ENCODE data around the gene ADCY10. TPM values are rescaled to one million over a fixed set of nuclear protein-coding genes. Genes with fewer than 3 reads are reported as not detected.
"Not testable (repeated sequence)": the region's sequence is repeated elsewhere in the genome, so short reads cannot be mapped to it uniquely, and the experiment has no call there.

The ADCY10 gene
- total and polyA plus RNA-seq, 2 of the 4 experiments (the other 2 are of a cell fraction), result under 0.01 to 0.03 TPM

DNA sequence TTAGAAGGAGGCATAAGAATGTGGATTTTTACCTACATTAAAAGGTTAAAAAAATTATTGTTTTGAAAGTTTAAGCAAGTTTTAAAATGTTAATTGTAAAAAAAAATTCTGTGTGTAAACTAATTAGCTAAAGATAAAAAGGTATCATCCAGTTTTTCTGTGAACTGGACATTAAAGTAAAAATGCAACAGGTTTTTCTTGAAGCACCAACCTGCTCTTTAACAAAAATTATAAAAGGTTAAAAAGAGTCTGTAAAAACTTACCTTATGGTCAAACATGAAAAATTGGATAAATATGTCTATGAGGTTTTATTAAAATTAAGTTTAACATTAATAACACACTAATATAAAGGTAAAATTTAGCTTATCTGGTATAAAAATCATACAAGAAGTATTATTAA is 48.7 kb downstream of the ADCY10 start:
- BruUV-seq (replicated peaks); H2BK15ac ChIP-seq (ENCODE audit: low read depth, low read length); H3K9me1 ChIP-seq (ENCODE audit: insufficient read depth, low read length); H3K9ac ChIP-seq (ENCODE audit: low read depth, low read length); H3K14ac ChIP-seq (replicated peaks; ENCODE audit: low read depth, low read length); in situ Hi-C loops (cut with MboI; ENCODE audit: low sequenced_read_pairs); dilution Hi-C loops (cut with HindIII; ENCODE audit: low sequenced_read_pairs, unreplicated experiment); H2BK120ac ChIP-seq (ENCODE audit: low read depth, low read length); ATAC-seq (ENCODE audit: low read depth); H3K27me3 ChIP-seq (ENCODE audit: control insufficient read depth, insufficient read depth, low read length); H2AK9ac ChIP-seq (replicated peaks; ENCODE audit: low read depth, low read length, poor library complexity); DNase-seq; H2BK20ac ChIP-seq (ENCODE audit: low read depth, low read length); H4K8ac ChIP-seq (ENCODE audit: low read depth in 2 of 2, low read length in 2 of 2); H3K27ac ChIP-seq (ENCODE audit: insufficient read depth, low read length); intact Hi-C loops (cut with micrococcal nuclease); H2AFZ ChIP-seq (replicated peaks; ENCODE audit: low read length, poor library complexity); H2AK5ac ChIP-seq (ENCODE audit: low read depth, low read length); H4K20me1 ChIP-seq (ENCODE audit: insufficient read depth, low read length); H4K91ac ChIP-seq (ENCODE audit: insufficient read depth, low read depth, low read length); H3K4me2 ChIP-seq (ENCODE audit: low read depth, low read length); H3K9me3 ChIP-seq (ENCODE audit: control insufficient read depth, insufficient read depth, low read length); H3K18ac ChIP-seq (ENCODE audit: low read depth, low read length); H4K5ac ChIP-seq (ENCODE audit: low read depth, low read length); H3K4me3 ChIP-seq (ENCODE audit: insufficient read depth, low read depth, low read length); H3K4me1 ChIP-seq (ENCODE audit: control insufficient read depth, insufficient read depth, low read length); H3K56ac ChIP-seq (ENCODE audit: extremely low read depth, insufficient read depth, low read length); H3K79me1 ChIP-seq (ENCODE audit: low read depth in 1 of 2, low read length in 2 of 2); H3K23ac ChIP-seq (ENCODE audit: low read depth, low read length); H3K36me3 ChIP-seq (ENCODE audit: control insufficient read depth, insufficient read depth, low read length); H2BK5ac ChIP-seq (ENCODE audit: low read depth, low read length, poor library complexity, severe bottlenecking); H3K4ac ChIP-seq (ENCODE audit: low read depth, low read length): not testable (repeated sequence)
- ChIA-PET CTCF (interaction anchor here (0.6 kb wide), 1 partner anchor 38 kb away, joined by 4 read pairs; no protein-coding TSS in a partner anchor), POLR2A (ENCODE audit: unreplicated experiment) (interaction anchor here (0.6 kb wide), 1 partner anchor 71 kb away, joined by 3 read pairs; no protein-coding TSS in a partner anchor)

All from IMR-90 (cell line).